DOHH2 (cell line): ENCODE data around the gene SAMD1.

ENCODE experiments used
- EZH2phosphoT487 ChIP-seq: fragments of 200-600 bp; sonication (generic); IDR thresholded peaks from 2 replicates; pipeline ENCODE4 v1.6.1; 2017; ENCODE audit warnings: borderline replicate concordance, mild to moderate bottlenecking, antibody characterized with exemption, low read length, moderate library complexity, mixed read lengths
- TF ChIP-seq, protein P1 (sequence below): fragments of 200-600 bp; sonication (generic); IDR thresholded peaks from one replicate; pipeline ENCODE4 v1.5.1; 2014; ENCODE audit warnings: antibody characterized with exemption, mild to moderate bottlenecking, low read depth, low read length; ENCODE audit not compliant: poor library complexity, severe bottlenecking

- TF ChIP-seq, protein P1, sequence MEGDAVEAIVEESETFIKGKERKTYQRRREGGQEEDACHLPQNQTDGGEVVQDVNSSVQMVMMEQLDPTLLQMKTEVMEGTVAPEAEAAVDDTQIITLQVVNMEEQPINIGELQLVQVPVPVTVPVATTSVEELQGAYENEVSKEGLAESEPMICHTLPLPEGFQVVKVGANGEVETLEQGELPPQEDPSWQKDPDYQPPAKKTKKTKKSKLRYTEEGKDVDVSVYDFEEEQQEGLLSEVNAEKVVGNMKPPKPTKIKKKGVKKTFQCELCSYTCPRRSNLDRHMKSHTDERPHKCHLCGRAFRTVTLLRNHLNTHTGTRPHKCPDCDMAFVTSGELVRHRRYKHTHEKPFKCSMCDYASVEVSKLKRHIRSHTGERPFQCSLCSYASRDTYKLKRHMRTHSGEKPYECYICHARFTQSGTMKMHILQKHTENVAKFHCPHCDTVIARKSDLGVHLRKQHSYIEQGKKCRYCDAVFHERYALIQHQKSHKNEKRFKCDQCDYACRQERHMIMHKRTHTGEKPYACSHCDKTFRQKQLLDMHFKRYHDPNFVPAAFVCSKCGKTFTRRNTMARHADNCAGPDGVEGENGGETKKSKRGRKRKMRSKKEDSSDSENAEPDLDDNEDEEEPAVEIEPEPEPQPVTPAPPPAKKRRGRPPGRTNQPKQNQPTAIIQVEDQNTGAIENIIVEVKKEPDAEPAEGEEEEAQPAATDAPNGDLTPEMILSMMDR = no peak
- TF ChIP-seq EZH2phosphoT487 = no peak
Measured at GRCh38 chr19:14056069-14056666, 34.4 kb downstream of the SAMD1 start.
